Esophagus muscularis mucosa (tissue), 4 donors: Measurements from ENCODE around the gene CFAP221. TPM values are rescaled to one million over a fixed set of nuclear protein-coding genes. Genes with fewer than 3 reads are reported as not detected.

Source experiments
- DNase-seq: peaks from one replicate; pipeline ENCODE4 v3.0.0-alpha.2; 2017; ENCODE audit errors: extremely low spot score
- H3K27ac ChIP-seq, 4 donors: fragments of 200-600 bp; sonication (generic); replicated peaks in 1 of 4; 1 replicate in 3 of 4; 2 replicates in 1 of 4; pipeline ENCODE4 v1.5.1; 2016 to 2019; ENCODE audit warnings: mild to moderate bottlenecking in 1 of 4
- H3K27me3 ChIP-seq, 4 donors: fragments of 200-600 bp; sonication (generic); one replicate each; pipeline versions ENCODE4 v1.5.1 to v1.6.0; 2016 to 2019
- H3K36me3 ChIP-seq, 4 donors: fragments of 200-600 bp; sonication (generic); one replicate each; pipeline ENCODE4 v1.5.1; 2016 to 2019
- H3K4me1 ChIP-seq, 4 donors: fragments of 200-600 bp; sonication (generic); one replicate each; pipeline ENCODE4 v1.5.1; 2016 to 2019
- H3K4me3 ChIP-seq, 4 donors: fragments of 200-600 bp; sonication (generic); 1 replicate in 2 of 4; 2 replicates in 2 of 4; pipeline ENCODE4 v1.5.1; 2016 to 2019; ENCODE audit warnings: mild to moderate bottlenecking in 4 of 4, moderate library complexity in 1 of 4
- H3K9me3 ChIP-seq, 4 donors: fragments of 200-600 bp; sonication (generic); 1 replicate in 3 of 4; 2 replicates in 1 of 4; pipeline ENCODE4 v1.5.1; 2016 to 2019
- EP300 ChIP-seq: sonication (generic); formaldehyde crosslinking; IDR thresholded peaks from one replicate; pipeline ENCODE4 v1.6.1; 2017; ENCODE audit warnings: antibody characterized with exemption
- POLR2A ChIP-seq: fragments of 450-650 bp; IDR thresholded peaks from one replicate; pipeline ENCODE4 v1.6.1; 2017; ENCODE audit warnings: antibody characterized with exemption, moderate library complexity, mild to moderate bottlenecking, low read depth
- POLR2AphosphoS5 ChIP-seq, 2 donors: sonication (generic); formaldehyde crosslinking; IDR thresholded peaks; one replicate each; pipeline ENCODE4 v1.6.1; 2017; ENCODE audit warnings: antibody characterized with exemption in 2 of 2
- WGBS: methylation state at CpG from one replicate; pipeline ENCODE4 v1.1.5; 2018; 5-methylcytosine and 5-hydroxymethylcytosine counted together
- intact Hi-C: fragments of 100-400 bp; cut with DNase I; formaldehyde crosslinking; loops from one replicate; pipeline ENCODE4 v1.15.1; 2023
- total RNA-seq, 4 donors: library from RNA; depleted of rRNA; stranded (reverse); fragments of >200 nt; gene quantifications; one replicate each; pipeline versions ENCODE4 v1.1.0 to v1.2.1, GENCODE V29; 2016
- TF ChIP-seq, protein P1 (sequence below), 3 experiments: fragments of 200-600 bp in 2 of 3; fragments of 450-650 bp in 1 of 3; sonication (generic) in 2 of 3; IDR thresholded peaks; one replicate each; pipeline ENCODE4 v1.5.1; 2017 to 2019; ENCODE audit warnings: antibody characterized with exemption in 3 of 3, mild to moderate bottlenecking in 2 of 3, moderate library complexity in 1 of 3

Gene CFAP221
- total RNA-seq, 4 donors from 2014 or later = 0.17 to 0.97 (median 0.29) TPM

DNA sequence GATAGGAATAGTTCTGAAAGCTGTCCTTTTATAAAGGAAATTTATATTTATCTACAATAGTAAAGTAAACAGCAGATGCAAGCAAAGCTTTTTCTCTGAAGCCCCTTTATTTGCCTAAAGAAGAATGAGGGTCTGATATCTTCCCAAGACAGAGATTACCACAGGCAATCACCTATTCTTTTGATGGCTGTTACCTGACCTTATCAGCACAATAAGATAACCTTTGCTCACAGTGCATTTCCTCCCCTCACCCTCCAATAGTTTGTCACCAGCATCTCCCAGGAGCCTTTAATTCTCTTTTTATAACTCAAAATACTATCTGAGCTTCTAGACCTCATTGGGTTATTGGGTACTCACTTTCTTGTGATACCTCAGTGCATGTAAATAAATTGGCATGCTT lies 6.5 kb upstream of the CFAP221 start:
- intact Hi-C loops = no loop called here

DNA sequence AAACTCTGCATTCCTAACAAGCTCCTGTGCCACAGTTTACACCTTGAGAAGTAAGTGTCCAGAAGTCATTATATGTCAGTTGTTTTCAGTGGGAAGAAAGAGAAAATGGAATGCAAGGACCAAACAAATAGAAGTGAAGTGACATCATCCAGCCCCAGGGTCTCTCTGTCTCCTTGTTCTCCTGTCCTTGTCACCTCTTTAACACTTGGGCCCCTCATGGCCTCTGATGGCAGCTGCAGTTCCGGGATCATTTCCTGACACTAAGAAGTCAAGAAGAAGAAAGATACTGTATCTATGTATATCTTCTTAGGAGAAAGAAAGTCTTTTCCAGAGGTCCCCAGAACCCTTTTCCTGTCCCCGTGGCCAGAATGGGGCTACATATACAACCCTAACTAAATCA lies 2.8 kb upstream of the CFAP221 start:
- TF ChIP-seq POLR2A (no peak), POLR2AphosphoS5 (IDR thresholded peaks at IDR 0.05) (no peak), EP300 (no peak)
- TF ChIP-seq, protein P1, sequence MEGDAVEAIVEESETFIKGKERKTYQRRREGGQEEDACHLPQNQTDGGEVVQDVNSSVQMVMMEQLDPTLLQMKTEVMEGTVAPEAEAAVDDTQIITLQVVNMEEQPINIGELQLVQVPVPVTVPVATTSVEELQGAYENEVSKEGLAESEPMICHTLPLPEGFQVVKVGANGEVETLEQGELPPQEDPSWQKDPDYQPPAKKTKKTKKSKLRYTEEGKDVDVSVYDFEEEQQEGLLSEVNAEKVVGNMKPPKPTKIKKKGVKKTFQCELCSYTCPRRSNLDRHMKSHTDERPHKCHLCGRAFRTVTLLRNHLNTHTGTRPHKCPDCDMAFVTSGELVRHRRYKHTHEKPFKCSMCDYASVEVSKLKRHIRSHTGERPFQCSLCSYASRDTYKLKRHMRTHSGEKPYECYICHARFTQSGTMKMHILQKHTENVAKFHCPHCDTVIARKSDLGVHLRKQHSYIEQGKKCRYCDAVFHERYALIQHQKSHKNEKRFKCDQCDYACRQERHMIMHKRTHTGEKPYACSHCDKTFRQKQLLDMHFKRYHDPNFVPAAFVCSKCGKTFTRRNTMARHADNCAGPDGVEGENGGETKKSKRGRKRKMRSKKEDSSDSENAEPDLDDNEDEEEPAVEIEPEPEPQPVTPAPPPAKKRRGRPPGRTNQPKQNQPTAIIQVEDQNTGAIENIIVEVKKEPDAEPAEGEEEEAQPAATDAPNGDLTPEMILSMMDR (IDR thresholded peaks at IDR 0.05) = no peak

More for the DNA sequence above, 6.5 kb upstream of the CFAP221 start:
- Histone ChIP-seq H3K4me3 (no peak overlapping the region), H3K36me3 (no peaks in the 10 kb centered on the region), H3K4me1 (no peaks in the 10 kb centered on the region), H3K27ac (no peak overlapping the region), H3K9me3 (peaks cover 0 to 19% (median 11%) of the 10 kb centered on the region in 4 donors), H3K27me3 (peaks cover 0 to 25% (median 0%) of the 10 kb centered on the region in 4 donors)
- no peak for DNase-seq
- TF ChIP-seq POLR2AphosphoS5 (IDR thresholded peaks at IDR 0.05) (no peak), EP300 (no peak), POLR2A (no peak)
- TF ChIP-seq, protein P1 (IDR thresholded peaks at IDR 0.05) = no peak

GRCh38 chr2:119544939-119545475 lies 758 bp downstream of the CFAP221 start:
- WGBS = 77% methylated on average over 11 of the region's 11 CpGs
- Histone ChIP-seq H3K27me3 (peaks cover 0 to 19% (median 2%) of the 10 kb centered on the region in 4 donors), H3K36me3 (no peaks in the 10 kb centered on the region), H3K4me3 (peak overlapping the region; percentile 55 to 64 (median 56)), H3K9me3 (no peaks in the 10 kb centered on the region), H3K27ac (no peak overlapping the region), H3K4me1 (peaks cover 6 to 26% (median 20%) of the 10 kb centered on the region in 4 donors)
- peak; percentile 70 for DNase-seq
- intact Hi-C loops = no loop called here
- TF ChIP-seq, protein P1 (IDR thresholded peaks at IDR 0.05) = no peak
- TF ChIP-seq EP300 = no peak
- TF ChIP-seq POLR2A = no peak
- TF ChIP-seq POLR2AphosphoS5 (IDR thresholded peaks at IDR 0.05) = no peak

More for the DNA sequence above, 2.8 kb upstream of the CFAP221 start:
- no peaks in the 10 kb centered on the region for H3K36me3 ChIP-seq
- peaks cover 0 to 29% (median 2%) of the 10 kb centered on the region in 4 donors for H3K27me3 ChIP-seq
- no peak overlapping the region for H3K4me3 ChIP-seq
- intact Hi-C loops = no loop called here
- WGBS = 48% methylated on average over 2 of the region's 2 CpGs
- DNase-seq = no peak
- peaks cover 6 to 15% (median 13%) of the 10 kb centered on the region in 4 donors for H3K4me1 ChIP-seq
- H3K27ac ChIP-seq = no peak overlapping the region
- no peaks in the 10 kb centered on the region for H3K9me3 ChIP-seq

GRCh38 chr2:119545754-119546446 lies 1.7 kb downstream of the CFAP221 start:
- no peak overlapping the region for H3K4me3 ChIP-seq
- peaks cover 0 to 10% (median 2%) of the 10 kb centered on the region in 4 donors for H3K27me3 ChIP-seq
- intact Hi-C loops = no loop called here
- peak; percentile 64 for DNase-seq
- no peaks in the 10 kb centered on the region for H3K9me3 ChIP-seq
- peaks cover 6 to 26% (median 20%) of the 10 kb centered on the region in 4 donors for H3K4me1 ChIP-seq
- TF ChIP-seq POLR2A = no peak
- TF ChIP-seq POLR2AphosphoS5 (IDR thresholded peaks at IDR 0.05) = no peak
- H3K27ac ChIP-seq = no peak overlapping the region
- H3K36me3 ChIP-seq = no peaks in the 10 kb centered on the region
- WGBS = 83% methylated on average over 6 of the region's 6 CpGs

DNA sequence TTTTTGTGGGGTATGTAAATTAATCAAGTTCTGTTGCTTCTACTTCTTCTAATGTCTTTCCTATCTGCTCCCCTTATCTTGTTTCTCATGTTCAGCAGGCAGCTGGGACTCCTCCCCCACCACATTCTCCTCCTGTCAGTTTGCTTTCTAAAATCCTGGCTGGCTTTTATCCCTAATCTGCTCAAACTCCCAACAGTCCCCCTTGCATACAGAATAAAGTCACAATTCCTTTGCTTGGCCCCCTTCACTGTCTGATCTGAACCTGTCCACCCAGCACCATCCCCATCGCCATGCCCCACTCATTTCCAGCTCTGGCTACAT lies 2.2 kb downstream of the CFAP221 start:
- Histone ChIP-seq H3K27me3 (peaks cover 0 to 8% (median 2%) of the 10 kb centered on the region in 4 donors), H3K27ac (no peak overlapping the region), H3K9me3 (no peaks in the 10 kb centered on the region), H3K36me3 (no peaks in the 10 kb centered on the region), H3K4me3 (no peak overlapping the region), H3K4me1 (peaks cover 6 to 26% (median 20%) of the 10 kb centered on the region in 4 donors)
- TF ChIP-seq, protein P1 (IDR thresholded peaks at IDR 0.05) = no peak
- TF ChIP-seq POLR2AphosphoS5 (IDR thresholded peaks at IDR 0.05) (no peak), POLR2A (no peak), EP300 (no peak)
- 83% methylated on average over 1 of the region's 1 CpG for WGBS
- intact Hi-C loops = no loop called here
- DNase-seq = no peak
